ENCODE data around the gene PTOV1. TPM values are rescaled to one million over a fixed set of nuclear protein-coding genes. Genes with fewer than 3 reads are reported as not detected.
A peak's percentile ranks its signal among the peaks of the same experiment; 100 is the strongest.

The PTOV1 gene
- total and polyA plus RNA-seq, 2 of the 13 experiments (the other 11 are each of a cell fraction or from before 2014, with no cell fraction given): 63.5 to 68.5 TPM

- no peak for TF ChIP-seq PRDM4 (CRISPR knock-in tag; IDR thresholded peaks at IDR 0.05; ENCODE audit: borderline replicate concordance)
- peak; percentile 84 for TF ChIP-seq ZNF687 (CRISPR knock-in tag; IDR thresholded peaks at IDR 0.05)
- 0 out of 2 replicates have a peak, but pooled peaks have one; percentile 17 for TF ChIP-seq TARDBP (CRISPR knock-in tag; IDR thresholded peaks at IDR 0.05)
- no peak for TF ChIP-seq ELF4 (CRISPR knock-in tag; IDR thresholded peaks at IDR 0.05; ENCODE audit: borderline replicate concordance)
- no peak for TF ChIP-seq THAP7 (CRISPR knock-in tag; IDR thresholded peaks at IDR 0.05)
- TF ChIP-seq CEBPG (CRISPR knock-in tag; IDR thresholded peaks at IDR 0.05): no peak
- 0 out of 2 replicates have a peak, but pooled peaks have one; percentile 45 for TF ChIP-seq ERF (CRISPR knock-in tag; IDR thresholded peaks at IDR 0.05)
- TF ChIP-seq TCF12 (IDR thresholded peaks at IDR 0.05): no peak
- TF ChIP-seq TCF12 (CRISPR knock-in tag; IDR thresholded peaks at IDR 0.05): 0 out of 2 replicates have a peak, but pooled peaks have one; percentile 7
- TF ChIP-seq ZKSCAN1 (IDR thresholded peaks at IDR 0.05; ENCODE audit: low read length): no peak
- 0 out of 2 replicates have a peak, but pooled peaks have one; percentile 14 for TF ChIP-seq ZKSCAN5 (CRISPR knock-in tag; IDR thresholded peaks at IDR 0.05)
- TF ChIP-seq ZNF557 (CRISPR knock-in tag; IDR thresholded peaks at IDR 0.05): no peak
- TF ChIP-seq HMGXB4 (CRISPR knock-in tag; IDR thresholded peaks at IDR 0.05; ENCODE audit: borderline replicate concordance in 1 of 2, low read depth in 1 of 2): peak; percentile 58 to 75; a peak in 2 of 4 replicates
- no peak for TF ChIP-seq IKZF1 (IDR thresholded peaks at IDR 0.05)
- no peak for TF ChIP-seq ETS1 (CRISPR knock-in tag; IDR thresholded peaks at IDR 0.05)
- peak; percentile 39; the same call in 1 of the 2 replicates for TF ChIP-seq ZNF558 (CRISPR knock-in tag; IDR thresholded peaks at IDR 0.05; ENCODE audit: borderline replicate concordance)
- no peak for TF ChIP-seq MATR3 (CRISPR knock-in tag; IDR thresholded peaks at IDR 0.05)
- no peak; the same call in 1 of the 2 replicates for TF ChIP-seq MXD4 (CRISPR knock-in tag; IDR thresholded peaks at IDR 0.05)
- no peak for TF ChIP-seq SP4 (CRISPR knock-in tag; IDR thresholded peaks at IDR 0.05)
- TF ChIP-seq ZNF230 (CRISPR knock-in tag; IDR thresholded peaks at IDR 0.05): no peak
Measured at GRCh38 chr19:49817964-49818648, 32.9 kb upstream of the PTOV1 start, which contains the start of gene MED25 (continued).

All from HepG2 (cell line).